ENCODE results near the gene SAE1.
"Not testable (repeated sequence)": the region's sequence is repeated elsewhere in the genome, so short reads cannot be mapped to it uniquely, and the experiment has no call there.

The SAE1 gene

DNA sequence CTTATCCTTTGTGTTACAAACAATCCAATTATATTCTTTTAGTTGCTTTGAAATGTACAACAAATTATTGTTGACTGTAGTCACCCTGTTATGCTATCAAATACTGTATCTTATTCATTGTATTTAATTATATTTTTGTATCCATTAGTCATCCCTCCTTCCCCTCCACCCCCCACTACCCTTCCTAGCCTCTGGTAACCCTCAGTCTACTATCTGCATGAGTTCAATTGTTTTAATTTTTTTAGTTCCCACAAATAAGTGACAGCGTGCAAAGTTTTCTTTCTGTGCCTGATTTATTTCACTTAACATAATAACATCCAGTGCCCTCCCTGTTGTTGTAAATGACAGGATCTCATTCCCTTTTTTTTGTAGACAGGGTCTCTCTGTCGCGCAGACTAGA lies 4.5 kb downstream of the SAE1 start:
- H3K9ac ChIP-seq (ENCODE audit: low read depth, low read length), result no peak overlapping the region
- H3K4me2 ChIP-seq (ENCODE audit: insufficient read depth, low read length), result peak overlapping the region; percentile 91; the same call in 1 of the 2 replicates
- no peak overlapping the region for H3K4me3 ChIP-seq (ENCODE audit: low read depth in 1 of 2, low read length in 2 of 2)
- TF ChIP-seq EZH2 (IDR thresholded peaks at IDR 0.05; ENCODE audit: borderline replicate concordance, low read depth, low read length, severe bottlenecking), result no peak
- TF ChIP-seq, protein P1, sequence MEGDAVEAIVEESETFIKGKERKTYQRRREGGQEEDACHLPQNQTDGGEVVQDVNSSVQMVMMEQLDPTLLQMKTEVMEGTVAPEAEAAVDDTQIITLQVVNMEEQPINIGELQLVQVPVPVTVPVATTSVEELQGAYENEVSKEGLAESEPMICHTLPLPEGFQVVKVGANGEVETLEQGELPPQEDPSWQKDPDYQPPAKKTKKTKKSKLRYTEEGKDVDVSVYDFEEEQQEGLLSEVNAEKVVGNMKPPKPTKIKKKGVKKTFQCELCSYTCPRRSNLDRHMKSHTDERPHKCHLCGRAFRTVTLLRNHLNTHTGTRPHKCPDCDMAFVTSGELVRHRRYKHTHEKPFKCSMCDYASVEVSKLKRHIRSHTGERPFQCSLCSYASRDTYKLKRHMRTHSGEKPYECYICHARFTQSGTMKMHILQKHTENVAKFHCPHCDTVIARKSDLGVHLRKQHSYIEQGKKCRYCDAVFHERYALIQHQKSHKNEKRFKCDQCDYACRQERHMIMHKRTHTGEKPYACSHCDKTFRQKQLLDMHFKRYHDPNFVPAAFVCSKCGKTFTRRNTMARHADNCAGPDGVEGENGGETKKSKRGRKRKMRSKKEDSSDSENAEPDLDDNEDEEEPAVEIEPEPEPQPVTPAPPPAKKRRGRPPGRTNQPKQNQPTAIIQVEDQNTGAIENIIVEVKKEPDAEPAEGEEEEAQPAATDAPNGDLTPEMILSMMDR (IDR thresholded peaks at IDR 0.05; ENCODE audit: borderline replicate concordance, extremely low read depth, low read length, poor library complexity, severe bottlenecking), result no peak
- DNase-seq, result no peak
- ATAC-seq (ENCODE audit: insufficient read depth, low read depth), result no peak
- no peaks in the 10 kb centered on the region for H3K27me3 ChIP-seq (ENCODE audit: insufficient read depth, low read length, poor library complexity)
- no peak overlapping the region for H2AFZ ChIP-seq (ENCODE audit: low read depth, low read length)
- peaks cover 41% of the 10 kb centered on the region for H3K4me1 ChIP-seq (ENCODE audit: insufficient read depth, low read length)
- H3K9me3 ChIP-seq (ENCODE audit: insufficient read depth, low read length, severe bottlenecking), result no peaks in the 10 kb centered on the region
- no peak overlapping the region for H3K27ac ChIP-seq (ENCODE audit: low read length)
- peaks cover 97% of the 10 kb centered on the region for H3K79me2 ChIP-seq (ENCODE audit: insufficient read depth, low read length)
- peaks cover 70% of the 10 kb centered on the region for H3K36me3 ChIP-seq (ENCODE audit: insufficient read depth, low read length)
- peaks cover 74% of the 10 kb centered on the region for H4K20me1 ChIP-seq (ENCODE audit: insufficient read depth, low read length)

- H3K4me1 ChIP-seq (ENCODE audit: insufficient read depth, low read length); ATAC-seq (ENCODE audit: insufficient read depth, low read depth); H3K4me3 ChIP-seq (ENCODE audit: low read depth in 1 of 2, low read length in 2 of 2); H3K27ac ChIP-seq (ENCODE audit: low read length); H3K27me3 ChIP-seq (ENCODE audit: insufficient read depth, low read length, poor library complexity); H3K9me3 ChIP-seq (ENCODE audit: insufficient read depth, low read length, severe bottlenecking); DNase-seq; H2AFZ ChIP-seq (ENCODE audit: low read depth, low read length); H3K4me2 ChIP-seq (ENCODE audit: insufficient read depth, low read length); H3K9ac ChIP-seq (ENCODE audit: low read depth, low read length): not testable (repeated sequence)
- Histone ChIP-seq H3K79me2 (ENCODE audit: insufficient read depth, low read length) (peaks cover 99% of the 10 kb centered on the region), H4K20me1 (ENCODE audit: insufficient read depth, low read length) (peaks cover 72% of the 10 kb centered on the region), H3K36me3 (ENCODE audit: insufficient read depth, low read length) (peaks cover 81% of the 10 kb centered on the region)
Observed at GRCh38 chr19:47141252-47141651, 10.6 kb downstream of the SAE1 start.

GRCh38 chr19:47141695-47142094 lies 11.1 kb downstream of the SAE1 start:
- Histone ChIP-seq H3K4me2 (ENCODE audit: insufficient read depth, low read length) (no peak overlapping the region), H2AFZ (ENCODE audit: low read depth, low read length) (no peak overlapping the region), H3K9me3 (ENCODE audit: insufficient read depth, low read length, severe bottlenecking) (no peaks in the 10 kb centered on the region), H3K36me3 (ENCODE audit: insufficient read depth, low read length) (peaks cover 81% of the 10 kb centered on the region), H3K4me3 (ENCODE audit: low read depth in 1 of 2, low read length in 2 of 2) (no peak overlapping the region), H3K27me3 (ENCODE audit: insufficient read depth, low read length, poor library complexity) (no peaks in the 10 kb centered on the region), H3K9ac (ENCODE audit: low read depth, low read length) (no peak overlapping the region), H4K20me1 (ENCODE audit: insufficient read depth, low read length) (peaks cover 72% of the 10 kb centered on the region), H3K79me2 (ENCODE audit: insufficient read depth, low read length) (peaks cover 99% of the 10 kb centered on the region), H3K27ac (ENCODE audit: low read length) (no peak overlapping the region), H3K4me1 (ENCODE audit: insufficient read depth, low read length) (no peaks in the 10 kb centered on the region)
- no peak for TF ChIP-seq EZH2 (IDR thresholded peaks at IDR 0.05; ENCODE audit: borderline replicate concordance, low read depth, low read length, severe bottlenecking)
- TF ChIP-seq, protein P1 (IDR thresholded peaks at IDR 0.05; ENCODE audit: borderline replicate concordance, extremely low read depth, low read length, poor library complexity, severe bottlenecking), result no peak
- ATAC-seq (ENCODE audit: insufficient read depth, low read depth) (no peak), DNase-seq (no peak)

GRCh38 chr19:47142779-47143178 lies 12.1 kb downstream of the SAE1 start:
- Histone ChIP-seq H3K9me3 (ENCODE audit: insufficient read depth, low read length, severe bottlenecking) (no peaks in the 10 kb centered on the region), H4K20me1 (ENCODE audit: insufficient read depth, low read length) (peaks cover 63% of the 10 kb centered on the region), H2AFZ (ENCODE audit: low read depth, low read length) (no peak overlapping the region), H3K4me3 (ENCODE audit: low read depth in 1 of 2, low read length in 2 of 2) (no peak overlapping the region), H3K36me3 (ENCODE audit: insufficient read depth, low read length) (peaks cover 83% of the 10 kb centered on the region), H3K79me2 (ENCODE audit: insufficient read depth, low read length) (peaks cover 94% of the 10 kb centered on the region), H3K27me3 (ENCODE audit: insufficient read depth, low read length, poor library complexity) (no peaks in the 10 kb centered on the region), H3K9ac (ENCODE audit: low read depth, low read length) (no peak overlapping the region), H3K4me1 (ENCODE audit: insufficient read depth, low read length) (no peaks in the 10 kb centered on the region), H3K4me2 (ENCODE audit: insufficient read depth, low read length) (no peak overlapping the region), H3K27ac (ENCODE audit: low read length) (no peak overlapping the region)
- no peak for ATAC-seq (ENCODE audit: insufficient read depth, low read depth)
- TF ChIP-seq, protein P1 (IDR thresholded peaks at IDR 0.05; ENCODE audit: borderline replicate concordance, extremely low read depth, low read length, poor library complexity, severe bottlenecking), result no peak
- no peak for TF ChIP-seq EZH2 (IDR thresholded peaks at IDR 0.05; ENCODE audit: borderline replicate concordance, low read depth, low read length, severe bottlenecking)
- no peak for DNase-seq

All from DND-41 (cell line).